ENCODE results near the gene COL4A1.

DNA sequence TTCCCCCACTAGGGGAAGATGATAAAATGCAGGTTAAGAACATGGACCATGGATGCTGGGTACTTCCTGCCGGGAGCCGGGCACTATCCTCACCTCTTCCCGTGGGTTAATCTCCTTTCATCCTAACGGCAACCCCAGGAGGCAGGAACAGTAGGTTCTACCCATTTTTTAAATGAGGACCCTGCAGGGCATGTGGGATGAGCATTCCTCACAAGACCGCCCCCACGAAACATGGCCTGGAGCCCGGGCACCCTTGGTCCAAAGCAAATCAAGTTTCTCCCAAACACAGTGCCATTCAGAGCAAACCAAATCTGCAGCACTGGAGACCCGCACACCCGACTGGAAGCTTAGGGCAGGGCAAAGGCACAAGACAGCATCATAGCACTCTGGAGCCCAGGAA, 35.5 kb upstream of the COL4A1 start:
- TF ChIP-seq RCOR1 (IDR thresholded peaks at IDR 0.05; ENCODE audit: low read depth, low read length), result no peak
- TF ChIP-seq, protein P1, sequence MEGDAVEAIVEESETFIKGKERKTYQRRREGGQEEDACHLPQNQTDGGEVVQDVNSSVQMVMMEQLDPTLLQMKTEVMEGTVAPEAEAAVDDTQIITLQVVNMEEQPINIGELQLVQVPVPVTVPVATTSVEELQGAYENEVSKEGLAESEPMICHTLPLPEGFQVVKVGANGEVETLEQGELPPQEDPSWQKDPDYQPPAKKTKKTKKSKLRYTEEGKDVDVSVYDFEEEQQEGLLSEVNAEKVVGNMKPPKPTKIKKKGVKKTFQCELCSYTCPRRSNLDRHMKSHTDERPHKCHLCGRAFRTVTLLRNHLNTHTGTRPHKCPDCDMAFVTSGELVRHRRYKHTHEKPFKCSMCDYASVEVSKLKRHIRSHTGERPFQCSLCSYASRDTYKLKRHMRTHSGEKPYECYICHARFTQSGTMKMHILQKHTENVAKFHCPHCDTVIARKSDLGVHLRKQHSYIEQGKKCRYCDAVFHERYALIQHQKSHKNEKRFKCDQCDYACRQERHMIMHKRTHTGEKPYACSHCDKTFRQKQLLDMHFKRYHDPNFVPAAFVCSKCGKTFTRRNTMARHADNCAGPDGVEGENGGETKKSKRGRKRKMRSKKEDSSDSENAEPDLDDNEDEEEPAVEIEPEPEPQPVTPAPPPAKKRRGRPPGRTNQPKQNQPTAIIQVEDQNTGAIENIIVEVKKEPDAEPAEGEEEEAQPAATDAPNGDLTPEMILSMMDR (IDR thresholded peaks at IDR 0.05), result no peak
- TF ChIP-seq MAFK (IDR thresholded peaks at IDR 0.05; ENCODE audit: partially characterized antibody), result no peak
- no peak for TF ChIP-seq RNF2 (IDR thresholded peaks at IDR 0.05; ENCODE audit: borderline replicate concordance, low read depth)
- TF ChIP-seq, protein P2, sequence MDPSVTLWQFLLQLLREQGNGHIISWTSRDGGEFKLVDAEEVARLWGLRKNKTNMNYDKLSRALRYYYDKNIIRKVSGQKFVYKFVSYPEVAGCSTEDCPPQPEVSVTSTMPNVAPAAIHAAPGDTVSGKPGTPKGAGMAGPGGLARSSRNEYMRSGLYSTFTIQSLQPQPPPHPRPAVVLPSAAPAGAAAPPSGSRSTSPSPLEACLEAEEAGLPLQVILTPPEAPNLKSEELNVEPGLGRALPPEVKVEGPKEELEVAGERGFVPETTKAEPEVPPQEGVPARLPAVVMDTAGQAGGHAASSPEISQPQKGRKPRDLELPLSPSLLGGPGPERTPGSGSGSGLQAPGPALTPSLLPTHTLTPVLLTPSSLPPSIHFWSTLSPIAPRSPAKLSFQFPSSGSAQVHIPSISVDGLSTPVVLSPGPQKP (IDR thresholded peaks at IDR 0.05; ENCODE audit: low read depth, low read length), result no peak
- TF ChIP-seq, protein P3, sequence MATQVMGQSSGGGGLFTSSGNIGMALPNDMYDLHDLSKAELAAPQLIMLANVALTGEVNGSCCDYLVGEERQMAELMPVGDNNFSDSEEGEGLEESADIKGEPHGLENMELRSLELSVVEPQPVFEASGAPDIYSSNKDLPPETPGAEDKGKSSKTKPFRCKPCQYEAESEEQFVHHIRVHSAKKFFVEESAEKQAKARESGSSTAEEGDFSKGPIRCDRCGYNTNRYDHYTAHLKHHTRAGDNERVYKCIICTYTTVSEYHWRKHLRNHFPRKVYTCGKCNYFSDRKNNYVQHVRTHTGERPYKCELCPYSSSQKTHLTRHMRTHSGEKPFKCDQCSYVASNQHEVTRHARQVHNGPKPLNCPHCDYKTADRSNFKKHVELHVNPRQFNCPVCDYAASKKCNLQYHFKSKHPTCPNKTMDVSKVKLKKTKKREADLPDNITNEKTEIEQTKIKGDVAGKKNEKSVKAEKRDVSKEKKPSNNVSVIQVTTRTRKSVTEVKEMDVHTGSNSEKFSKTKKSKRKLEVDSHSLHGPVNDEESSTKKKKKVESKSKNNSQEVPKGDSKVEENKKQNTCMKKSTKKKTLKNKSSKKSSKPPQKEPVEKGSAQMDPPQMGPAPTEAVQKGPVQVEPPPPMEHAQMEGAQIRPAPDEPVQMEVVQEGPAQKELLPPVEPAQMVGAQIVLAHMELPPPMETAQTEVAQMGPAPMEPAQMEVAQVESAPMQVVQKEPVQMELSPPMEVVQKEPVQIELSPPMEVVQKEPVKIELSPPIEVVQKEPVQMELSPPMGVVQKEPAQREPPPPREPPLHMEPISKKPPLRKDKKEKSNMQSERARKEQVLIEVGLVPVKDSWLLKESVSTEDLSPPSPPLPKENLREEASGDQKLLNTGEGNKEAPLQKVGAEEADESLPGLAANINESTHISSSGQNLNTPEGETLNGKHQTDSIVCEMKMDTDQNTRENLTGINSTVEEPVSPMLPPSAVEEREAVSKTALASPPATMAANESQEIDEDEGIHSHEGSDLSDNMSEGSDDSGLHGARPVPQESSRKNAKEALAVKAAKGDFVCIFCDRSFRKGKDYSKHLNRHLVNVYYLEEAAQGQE (IDR thresholded peaks at IDR 0.05), result no peak
- no peak for TF ChIP-seq POLR2A (IDR thresholded peaks at IDR 0.05; ENCODE audit: low read length)
- no peak for TF ChIP-seq SMC3 (IDR thresholded peaks at IDR 0.05)
- no peak for TF ChIP-seq HOXB13 (CRISPR knock-in tag; IDR thresholded peaks at IDR 0.05; ENCODE audit: low read depth)
- TF ChIP-seq MYC (IDR thresholded peaks at IDR 0.05; ENCODE audit: borderline replicate concordance, low read length), result no peak
- TF ChIP-seq HEYL (CRISPR knock-in tag; IDR thresholded peaks at IDR 0.05), result no peak
- TF ChIP-seq CBX2 (IDR thresholded peaks at IDR 0.05; ENCODE audit: borderline replicate concordance, low read depth), result no peak

Data from A549 (cell line).